UCSD-AML1 (cell line): Measurements from ENCODE around the gene PLEKHG7.

Experiments used
- DNase-seq: peaks from one replicate; lab custom pipeline; 2025; ENCODE audit not compliant: unreplicated experiment; lab: John Stamatoyannopoulos, UW

PLEKHG7 gene

GRCh38 chr12:92794814-92795213 lies 92.0 kb downstream of the PLEKHG7 start:
- no peak for DNase-seq

GRCh38 chr12:92796650-92797049 lies 93.9 kb downstream of the PLEKHG7 start:
- no peak for DNase-seq

GRCh38 chr12:92802906-92803305 lies 100.1 kb downstream of the PLEKHG7 start:
- DNase-seq: no peak

GRCh38 chr12:92803903-92804302 lies 101.1 kb downstream of the PLEKHG7 start:
- no peak for DNase-seq

GRCh38 chr12:92810370-92810769 lies 107.6 kb downstream of the PLEKHG7 start:
- no peak for DNase-seq

- DNase-seq: no peak
These were observed 111.8 kb downstream of the PLEKHG7 start for GRCh38 chr12:92814584-92814983.

GRCh38 chr12:92821142-92821541 lies 118.4 kb downstream of the PLEKHG7 start:
- DNase-seq: no peak
